ENCODE measurements around the gene PIGQ. TPM values are rescaled to one million over a fixed set of nuclear protein-coding genes. Genes with fewer than 3 reads are reported as not detected.
A peak's percentile ranks its signal among the peaks of the same experiment; 100 is the strongest.

PIGQ gene
- total RNA-seq, 1 experiment from 2014 or later: 58.0 TPM

- no CpG with 5 or more reads among the region's 35 CpGs for WGBS (ENCODE audit: extremely low coverage, insufficient read length, low lambda C conversion rate)
- no peak overlapping the region for H3K4me3 Mint-ChIP-seq
- Histone ChIP-seq H4K8ac (replicated peaks; ENCODE audit: insufficient read length, low read depth, low read length) (no peak overlapping the region), H3K23ac (ENCODE audit: insufficient read length, low read depth, low read length) (no peak overlapping the region), H3K23me2 (ENCODE audit: insufficient read length, low read depth, low read length, poor library complexity, severe bottlenecking) (peaks cover 7% of the 10 kb centered on the region), H3K4ac (ENCODE audit: low read depth, low read length) (no peak overlapping the region), H2BK15ac (ENCODE audit: low read depth, low read length) (no peak overlapping the region), H4K20me1 (ENCODE audit: control insufficient read depth, insufficient read depth, insufficient read length) (no peaks in the 10 kb centered on the region), H3K79me2 (ENCODE audit: insufficient read depth, low read length) (no peaks in the 10 kb centered on the region), H3K14ac (ENCODE audit: insufficient read depth, low read length) (no peak overlapping the region; the same call in 1 of the 2 replicates), H4K5ac (ENCODE audit: insufficient read length, low read depth, low read length) (no peak overlapping the region), H3K9ac (ENCODE audit: extremely low read depth, insufficient read length, low read length) (no peak overlapping the region), H3K56ac (ENCODE audit: insufficient read length, low read depth, low read length) (no peak overlapping the region), H3K18ac (ENCODE audit: insufficient read length, low read depth, low read length) (no peak overlapping the region), H2BK5ac (ENCODE audit: insufficient read length, low read length) (no peak overlapping the region), H2BK120ac (ENCODE audit: low read depth, low read length, poor library complexity, severe bottlenecking) (no peak overlapping the region), H3K4me1 (ENCODE audit: insufficient read depth, low read length) (no peaks in the 10 kb centered on the region; the same call in 1 of the 2 replicates), H2AFZ (ENCODE audit: low read length) (no peak overlapping the region), H2BK20ac (ENCODE audit: low read depth, low read length, poor library complexity, severe bottlenecking) (no peak overlapping the region), H3K27ac (ENCODE audit: insufficient read length, low read depth, low read length) (no peak overlapping the region), H2AK5ac (ENCODE audit: insufficient read length, low read length) (no peak overlapping the region), H3K4me2 (ENCODE audit: insufficient read depth, insufficient read length, low read length) (no peak overlapping the region), H4K91ac (ENCODE audit: insufficient read length, low read depth, low read length) (no peak overlapping the region), H3K79me1 (ENCODE audit: insufficient read depth, low read depth, low read length, poor library complexity, severe bottlenecking) (no peaks in the 10 kb centered on the region), H3K27me3 (ENCODE audit: insufficient read depth, low read length) (no peaks in the 10 kb centered on the region), H3K9me3 (ENCODE audit: control insufficient read depth, low read depth, low read length) (no peaks in the 10 kb centered on the region), H3T11ph (ENCODE audit: low read length) (no peak overlapping the region), H2BK12ac (ENCODE audit: insufficient read length, low read depth, low read length) (no peak overlapping the region)
- no peak for DNase-seq
- H3K27me3 Mint-ChIP-seq (ENCODE audit: low read depth): no peaks in the 10 kb centered on the region
- peaks cover 0 to 10% (median 0%) of the 10 kb centered on the region in 3 experiments; a peak in 3 of 7 replicates for H3K36me3 Mint-ChIP-seq (ENCODE audit: insufficient read depth in 1 of 3, low read depth in 3 of 3)
- TF ChIP-seq CTCF (conservative IDR thresholded peaks at IDR 0.05): no peak
- peak overlapping the region in 2 of 3 experiments; percentile 49 to 65; a peak in 2 of 7 replicates for H3K27ac Mint-ChIP-seq
- no peaks in the 10 kb centered on the region for H3K9me3 Mint-ChIP-seq
- peaks cover 21 to 50% of the 10 kb centered on the region in 2 experiments for H3K4me1 Mint-ChIP-seq
Observed at GRCh38 chr16:625977-626765, 56.4 kb downstream of the PIGQ start.
